Measurements from ENCODE around the gene ARSJ. TPM values are rescaled to one million over a fixed set of nuclear protein-coding genes. Genes with fewer than 3 reads are reported as not detected.

ARSJ gene
- total RNA-seq, 1 experiment from 2014 or later, result 43.9 TPM

GRCh38 chr4:113962719-113963265 is 16.7 kb downstream of the ARSJ start:
- peaks cover 52% of the 10 kb centered on the region for H3K4me1 ChIP-seq (ENCODE audit: control insufficient read depth, insufficient read depth, low read length)
- DNase-seq (ENCODE audit: low read depth, low spot score) (no peak), ATAC-seq (no peak)
- peak overlapping the region; percentile 99 for H3K27ac ChIP-seq (ENCODE audit: low read length)
- POLR2A ChIA-PET, result no interaction called here
- no peak for TF ChIP-seq SIN3A (IDR thresholded peaks at IDR 0.05; ENCODE audit: borderline replicate concordance, insufficient read depth, low read depth, low read length)
- TF ChIP-seq CTCF (IDR thresholded peaks at IDR 0.05), result no peak
- no peak for TF ChIP-seq TCF7L2 (IDR thresholded peaks at IDR 0.05; ENCODE audit: low read depth, low read length)
- TF ChIP-seq, protein P1, sequence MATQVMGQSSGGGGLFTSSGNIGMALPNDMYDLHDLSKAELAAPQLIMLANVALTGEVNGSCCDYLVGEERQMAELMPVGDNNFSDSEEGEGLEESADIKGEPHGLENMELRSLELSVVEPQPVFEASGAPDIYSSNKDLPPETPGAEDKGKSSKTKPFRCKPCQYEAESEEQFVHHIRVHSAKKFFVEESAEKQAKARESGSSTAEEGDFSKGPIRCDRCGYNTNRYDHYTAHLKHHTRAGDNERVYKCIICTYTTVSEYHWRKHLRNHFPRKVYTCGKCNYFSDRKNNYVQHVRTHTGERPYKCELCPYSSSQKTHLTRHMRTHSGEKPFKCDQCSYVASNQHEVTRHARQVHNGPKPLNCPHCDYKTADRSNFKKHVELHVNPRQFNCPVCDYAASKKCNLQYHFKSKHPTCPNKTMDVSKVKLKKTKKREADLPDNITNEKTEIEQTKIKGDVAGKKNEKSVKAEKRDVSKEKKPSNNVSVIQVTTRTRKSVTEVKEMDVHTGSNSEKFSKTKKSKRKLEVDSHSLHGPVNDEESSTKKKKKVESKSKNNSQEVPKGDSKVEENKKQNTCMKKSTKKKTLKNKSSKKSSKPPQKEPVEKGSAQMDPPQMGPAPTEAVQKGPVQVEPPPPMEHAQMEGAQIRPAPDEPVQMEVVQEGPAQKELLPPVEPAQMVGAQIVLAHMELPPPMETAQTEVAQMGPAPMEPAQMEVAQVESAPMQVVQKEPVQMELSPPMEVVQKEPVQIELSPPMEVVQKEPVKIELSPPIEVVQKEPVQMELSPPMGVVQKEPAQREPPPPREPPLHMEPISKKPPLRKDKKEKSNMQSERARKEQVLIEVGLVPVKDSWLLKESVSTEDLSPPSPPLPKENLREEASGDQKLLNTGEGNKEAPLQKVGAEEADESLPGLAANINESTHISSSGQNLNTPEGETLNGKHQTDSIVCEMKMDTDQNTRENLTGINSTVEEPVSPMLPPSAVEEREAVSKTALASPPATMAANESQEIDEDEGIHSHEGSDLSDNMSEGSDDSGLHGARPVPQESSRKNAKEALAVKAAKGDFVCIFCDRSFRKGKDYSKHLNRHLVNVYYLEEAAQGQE (IDR thresholded peaks at IDR 0.05; ENCODE audit: insufficient read depth in 1 of 2, low read depth in 2 of 2, low read length in 1 of 2), result no peak
- no peak for TF ChIP-seq POLR2AphosphoS5 (IDR thresholded peaks at IDR 0.05; ENCODE audit: low read depth, low read length)
- CTCF ChIA-PET, result no interaction called here
- BruUV-seq (replicated peaks), result no TSS peak
- no peaks in the 10 kb centered on the region for H3K27me3 ChIP-seq (ENCODE audit: control insufficient read depth, insufficient read depth, low read length)
- no peak overlapping the region for H3K4me3 ChIP-seq (ENCODE audit: low read depth in 2 of 2, low read length in 2 of 2)
- H3K36me3 ChIP-seq (ENCODE audit: control insufficient read depth, insufficient read depth, low read length), result no peaks in the 10 kb centered on the region; the same call in 1 of the 2 replicates
- intact Hi-C loops (cut with micrococcal nuclease; ENCODE audit: unreplicated experiment) (no loop called here), in situ Hi-C loops (cut with HindIII; ENCODE audit: low pct_unique_long_range_greater_than_20kb, low sequenced_read_pairs) (no loop called here)
- H3K9me3 ChIP-seq (ENCODE audit: control insufficient read depth, insufficient read depth, low read depth, low read length), result peaks cover 3% of the 10 kb centered on the region; the same call in 1 of the 2 replicates

DNA sequence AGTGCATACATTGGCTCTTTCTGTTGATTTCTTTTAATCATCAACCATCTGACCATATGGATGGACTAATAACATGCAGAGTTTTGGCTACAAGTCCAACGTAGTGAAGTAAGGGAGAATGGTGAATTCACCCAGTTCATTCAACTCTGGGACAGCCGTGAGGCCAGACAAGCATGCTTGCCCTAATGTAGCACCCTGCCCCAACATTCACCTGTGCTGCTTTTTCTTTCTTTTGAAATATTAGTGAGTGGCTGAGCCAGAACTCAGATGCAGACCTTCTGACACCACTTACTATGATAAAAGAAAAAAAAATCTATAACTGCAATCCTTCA is 17.5 kb downstream of the ARSJ start:
- BruUV-seq (replicated peaks), result no TSS peak
- no peak for ATAC-seq
- H3K4me3 ChIP-seq (ENCODE audit: low read depth in 2 of 2, low read length in 2 of 2), result no peak overlapping the region
- H3K27me3 ChIP-seq (ENCODE audit: control insufficient read depth, insufficient read depth, low read length), result no peaks in the 10 kb centered on the region
- in situ Hi-C loops (cut with HindIII; ENCODE audit: low pct_unique_long_range_greater_than_20kb, low sequenced_read_pairs) (no loop called here), intact Hi-C loops (cut with micrococcal nuclease; ENCODE audit: unreplicated experiment) (no loop called here)
- H3K36me3 ChIP-seq (ENCODE audit: control insufficient read depth, insufficient read depth, low read length), result no peaks in the 10 kb centered on the region; the same call in 1 of the 2 replicates
- ChIA-PET CTCF (no interaction called here), POLR2A (no interaction called here)
- H3K4me1 ChIP-seq (ENCODE audit: control insufficient read depth, insufficient read depth, low read length), result peaks cover 59% of the 10 kb centered on the region
- DNase-seq (ENCODE audit: low read depth, low spot score), result no peak
- peak overlapping the region; percentile 99 for H3K27ac ChIP-seq (ENCODE audit: low read length)
- no peak for TF ChIP-seq SIN3A (IDR thresholded peaks at IDR 0.05; ENCODE audit: borderline replicate concordance, insufficient read depth, low read depth, low read length)
- TF ChIP-seq, protein P1 (IDR thresholded peaks at IDR 0.05; ENCODE audit: insufficient read depth in 1 of 2, low read depth in 2 of 2, low read length in 1 of 2), result no peak
- no peak for TF ChIP-seq TCF7L2 (IDR thresholded peaks at IDR 0.05; ENCODE audit: low read depth, low read length)
- TF ChIP-seq POLR2AphosphoS5 (IDR thresholded peaks at IDR 0.05; ENCODE audit: low read depth, low read length), result no peak
- TF ChIP-seq CTCF (IDR thresholded peaks at IDR 0.05), result no peak
- peaks cover 3% of the 10 kb centered on the region; the same call in 1 of the 2 replicates for H3K9me3 ChIP-seq (ENCODE audit: control insufficient read depth, insufficient read depth, low read depth, low read length)

Data from Panc1 (cell line).